ENCODE results near the gene MIOX.
"Not testable (repeated sequence)": the region's sequence is repeated elsewhere in the genome, so short reads cannot be mapped to it uniquely, and the experiment has no call there.

The MIOX gene

DNA sequence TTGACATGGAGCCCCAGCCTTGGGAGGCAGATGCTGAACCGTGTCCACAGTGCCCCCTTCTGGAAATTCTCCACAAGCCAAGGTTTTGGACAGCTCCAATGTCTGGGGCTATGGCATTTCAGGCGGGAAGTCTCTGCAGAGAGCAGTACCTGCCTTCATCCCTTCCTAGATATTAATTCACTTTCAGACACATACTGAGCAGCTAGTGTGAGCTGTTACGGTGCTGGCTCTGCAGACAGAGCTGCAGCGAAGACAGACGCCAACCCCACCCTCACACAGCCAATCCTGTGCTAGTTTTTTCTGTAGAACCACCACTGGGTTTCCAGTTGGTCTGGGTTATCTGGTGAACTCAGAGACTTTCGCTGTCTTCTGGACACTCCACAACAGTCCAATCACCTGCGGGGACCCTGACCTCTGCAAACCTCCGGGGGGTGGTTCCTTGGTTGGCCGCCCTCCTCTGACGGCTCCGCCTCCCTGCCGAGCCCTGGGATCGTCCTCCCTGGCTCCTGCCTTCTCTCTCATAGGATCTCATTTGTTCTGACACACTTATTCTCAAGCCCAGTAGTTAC lies 11.7 kb downstream of the MIOX start:
- DNase-seq, result peak; percentile 81

- no peak for DNase-seq
Measured at GRCh38 chr22:50500452-50500851, 13.8 kb downstream of the MIOX start.

DNA sequence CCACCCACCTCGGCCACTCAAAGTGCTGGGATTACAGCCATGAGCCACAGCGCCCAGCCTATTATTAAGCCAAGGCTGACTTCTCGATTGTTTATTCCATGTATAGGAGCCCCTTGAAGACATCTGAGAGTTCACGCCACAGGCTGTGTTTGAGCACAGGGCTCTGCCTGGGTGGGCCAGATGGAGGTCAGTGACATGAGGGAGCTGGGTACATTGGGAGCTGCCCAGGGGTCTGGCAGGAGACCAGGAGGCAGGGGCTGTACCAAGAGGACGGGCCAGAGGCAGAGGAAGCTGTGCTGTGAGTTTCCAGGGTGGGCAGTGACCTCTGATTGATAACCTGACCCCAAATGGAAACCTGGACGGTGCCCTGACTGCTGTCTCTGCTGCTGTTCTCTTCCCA lies 15.4 kb downstream of the MIOX start:
- no peak for DNase-seq

DNA sequence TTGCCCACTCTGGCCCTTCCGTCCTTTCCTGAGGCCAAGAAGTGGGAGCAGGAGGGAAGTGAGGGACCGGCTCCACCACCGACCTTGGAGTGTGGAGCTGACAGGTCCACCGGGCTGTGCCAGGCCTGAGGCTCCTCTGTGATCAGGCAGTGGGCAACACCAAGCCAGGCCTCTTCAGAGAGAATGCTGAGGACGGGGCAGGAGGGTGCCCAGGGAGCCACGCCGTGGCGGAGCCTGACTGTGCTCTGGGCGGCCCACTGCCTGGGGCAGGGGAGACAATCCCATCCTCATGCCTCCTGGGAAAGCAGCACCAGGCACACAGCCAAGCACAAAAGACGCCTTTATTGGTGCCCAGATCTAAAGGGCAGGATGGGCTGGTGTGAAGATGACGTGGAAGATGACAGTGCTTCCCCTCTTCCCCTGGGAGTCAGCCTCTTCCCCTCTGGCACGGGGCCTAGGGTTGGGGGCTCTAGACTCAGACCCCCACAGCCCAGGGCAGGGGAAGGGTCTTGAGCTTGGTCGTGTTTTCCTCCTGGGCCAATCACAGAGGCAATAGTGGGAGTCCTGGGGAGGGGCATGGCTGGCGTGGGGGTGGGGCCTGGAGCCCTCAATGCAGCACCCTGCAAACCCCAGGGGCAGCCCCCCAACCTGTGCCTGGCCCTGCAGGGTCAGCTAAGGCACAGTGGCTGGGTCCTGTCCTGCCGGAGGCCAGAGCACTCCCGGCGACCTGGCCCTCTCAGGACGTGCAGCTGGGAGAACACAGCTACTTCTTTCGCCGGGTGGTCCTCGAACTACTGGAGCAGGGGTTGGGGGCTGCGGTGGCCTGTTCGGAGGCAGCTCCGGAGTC lies 16.2 kb downstream of the MIOX start:
- DNase-seq, result no peak

GRCh38 chr22:50503475-50504145 lies 17.0 kb downstream of the MIOX start:
- DNase-seq, result no peak

DNA sequence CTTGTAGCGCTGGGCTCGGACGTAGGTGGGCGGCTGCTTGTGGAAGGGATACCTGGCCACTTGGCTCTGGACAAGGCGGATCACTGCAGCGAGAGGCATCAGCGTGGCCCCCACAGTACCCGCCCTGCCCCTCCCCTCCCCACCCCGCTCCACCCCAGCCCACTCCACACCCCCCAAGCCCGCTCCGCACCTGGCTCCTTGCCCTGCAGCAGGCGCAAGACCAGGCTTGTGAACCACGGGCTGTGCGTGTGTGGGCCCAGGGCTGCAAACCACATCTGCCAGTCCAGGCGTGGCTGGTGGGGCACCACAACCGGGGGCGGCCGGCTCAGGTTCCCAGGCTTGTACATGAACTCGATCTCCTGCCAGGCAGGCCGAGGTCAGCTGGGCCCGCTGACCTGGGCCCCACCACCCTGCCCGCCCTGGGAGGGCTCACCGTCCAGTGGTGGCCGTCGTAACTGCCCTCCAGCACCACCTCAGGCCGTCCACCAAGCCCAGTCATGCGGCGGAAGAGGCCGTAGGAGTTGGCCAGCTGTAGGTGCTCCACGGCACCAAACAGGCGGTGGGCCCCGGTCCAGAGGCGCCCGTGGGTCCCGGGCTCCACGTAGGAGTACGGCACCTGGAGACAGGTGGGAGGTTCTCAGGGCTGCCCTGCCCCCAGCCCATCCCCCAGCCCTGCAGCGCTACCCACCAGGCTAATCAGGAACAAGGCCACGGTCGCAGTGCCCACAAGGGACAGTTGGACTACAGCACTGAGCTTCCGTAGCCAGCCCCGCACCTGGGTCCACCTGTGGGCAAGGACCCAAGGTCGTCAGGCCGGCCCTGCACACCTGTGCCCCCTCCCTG lies 17.9 kb downstream of the MIOX start:
- DNase-seq, result no peak

GRCh38 chr22:50505276-50505775 lies 18.7 kb downstream of the MIOX start:
- DNase-seq, result no peak

DNA sequence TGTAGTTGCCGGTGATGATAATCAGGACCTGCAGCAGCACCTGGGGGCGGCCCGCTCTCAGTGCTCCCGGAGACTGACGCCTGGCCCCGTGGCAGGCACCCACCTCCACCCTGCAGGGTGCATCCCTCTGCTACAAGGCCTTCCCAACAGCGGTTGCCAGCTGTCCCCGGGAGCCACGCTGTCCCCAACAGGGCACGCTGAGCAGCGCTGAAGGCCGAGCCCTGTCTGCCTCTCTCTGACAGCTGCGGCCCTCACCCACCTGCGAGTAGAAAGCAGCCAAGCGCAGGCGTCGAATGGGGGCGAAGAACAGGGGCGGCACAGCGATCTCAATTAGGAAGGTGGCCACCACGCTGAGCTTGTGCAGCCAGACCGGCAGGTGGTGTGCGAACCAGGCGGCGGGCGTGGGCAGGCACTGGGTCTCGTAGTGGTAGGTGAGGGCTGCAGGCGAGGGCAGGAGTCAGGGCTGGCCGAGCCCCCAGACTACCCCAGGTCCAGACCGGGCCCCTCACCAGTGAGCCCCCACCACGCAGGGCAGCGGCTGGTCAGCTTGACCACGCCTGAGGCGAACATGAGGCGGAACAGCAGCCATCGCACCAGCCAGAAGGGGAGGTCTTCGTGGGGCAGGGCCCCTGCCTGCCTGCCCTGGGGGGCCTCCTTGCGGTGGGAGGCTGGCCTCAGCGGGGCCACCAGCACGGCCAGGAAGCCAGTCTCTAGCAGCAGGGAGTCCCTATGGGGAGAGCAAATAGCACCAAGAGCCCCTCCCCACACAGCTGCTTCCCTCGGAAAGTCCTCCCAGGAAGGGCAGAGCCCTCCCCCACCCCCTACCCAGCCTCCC lies 19.3 kb downstream of the MIOX start:
- DNase-seq, result no peak

DNA sequence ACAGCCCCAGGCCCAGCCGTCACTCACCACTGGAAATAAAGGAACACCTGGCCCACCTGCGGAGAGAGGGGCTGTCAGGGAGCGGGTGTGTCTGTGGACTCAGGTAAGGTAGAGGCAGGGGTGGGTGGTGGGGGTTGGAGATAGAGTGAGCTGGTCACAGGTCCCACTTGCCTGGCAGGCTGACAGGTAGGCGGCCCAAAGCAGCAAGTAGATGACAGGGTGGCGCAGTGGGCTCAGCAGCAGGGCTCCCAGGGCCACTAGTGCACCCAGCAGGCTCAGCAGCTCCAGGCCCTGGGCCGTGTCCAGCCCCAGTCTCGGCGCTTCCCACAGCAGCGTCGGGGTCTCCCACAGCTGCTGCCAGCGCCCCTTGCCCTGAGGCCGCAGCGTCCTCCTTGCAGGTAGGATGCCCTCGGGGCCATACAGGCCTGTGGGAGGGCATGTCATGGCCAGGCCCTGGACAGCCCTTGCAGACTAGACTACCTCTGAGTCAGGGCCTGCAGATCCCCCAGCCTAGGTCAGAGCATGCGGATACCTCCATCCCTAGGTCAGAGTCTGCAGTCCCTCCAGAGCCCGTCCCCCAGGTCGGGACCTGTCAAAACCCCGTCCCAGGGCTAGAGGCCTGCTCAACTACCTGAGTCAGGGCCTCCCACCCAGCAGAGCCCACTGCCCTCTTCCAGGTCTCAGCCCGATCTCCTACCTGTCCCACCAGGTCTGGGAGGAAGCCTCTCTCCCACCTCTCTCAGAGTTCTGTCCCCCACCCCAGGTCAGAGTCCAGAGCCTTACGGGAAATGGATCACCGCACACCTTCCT lies 20.2 kb downstream of the MIOX start:
- DNase-seq, result peak; percentile 13

- no peak for DNase-seq
Measured at GRCh38 chr22:50507421-50507990, 20.8 kb downstream of the MIOX start, which contains the start of gene LMF2. LMF2 (minus strand) TSS chr22:50507702; CDS start chr22:50507675, 27 bp downstream.

DNA sequence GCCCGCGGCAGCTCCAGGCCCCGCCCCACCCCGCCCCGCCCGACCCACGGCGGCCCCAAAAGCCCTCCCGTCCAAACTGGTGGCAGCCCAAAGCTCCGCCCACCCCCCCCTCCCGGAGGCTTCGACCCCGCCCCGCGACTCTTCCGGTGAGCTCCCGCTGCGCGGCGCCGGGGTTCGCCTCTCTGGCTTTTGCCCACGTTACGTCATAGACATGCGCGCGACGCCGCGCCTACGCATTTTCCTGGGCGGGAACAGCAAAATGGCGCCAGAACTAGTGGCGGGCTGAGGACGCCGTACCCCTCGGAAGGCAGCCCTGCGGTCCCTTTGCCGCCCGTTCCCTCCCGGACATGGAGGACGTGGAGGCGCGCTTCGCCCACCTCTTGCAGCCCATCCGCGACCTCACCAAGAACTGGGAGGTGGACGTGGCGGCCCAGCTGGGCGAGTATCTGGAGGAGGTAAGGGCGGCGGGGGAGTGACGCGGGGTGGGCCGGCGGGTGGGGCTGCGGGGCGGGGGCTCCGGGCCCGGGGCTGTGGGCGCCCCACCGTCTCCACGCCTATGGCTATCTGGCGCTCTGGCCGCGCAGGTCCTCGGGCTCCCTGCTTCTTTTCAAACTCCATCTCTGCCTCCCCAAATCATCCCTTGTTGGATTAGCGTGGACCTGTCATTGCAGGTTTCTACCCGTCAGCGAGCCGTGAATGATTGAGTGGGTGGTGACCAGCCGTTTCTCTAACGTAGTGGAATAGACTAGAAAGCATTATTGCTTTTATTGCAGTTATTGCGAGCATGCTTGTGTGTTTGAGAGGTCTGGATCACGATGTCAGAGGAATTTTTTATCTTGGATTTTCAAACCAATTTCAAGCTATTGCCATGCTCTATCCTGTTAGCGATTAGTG lies 21.6 kb downstream of the MIOX start, which contains the start of gene NCAPH2:
Gene NCAPH2, plus strand, starts transcription at position 234 of the 894 bp plus-strand sequence. Its CDS starts 114 bp downstream, at position 348.
- DNase-seq, result peak; percentile 99

DNA sequence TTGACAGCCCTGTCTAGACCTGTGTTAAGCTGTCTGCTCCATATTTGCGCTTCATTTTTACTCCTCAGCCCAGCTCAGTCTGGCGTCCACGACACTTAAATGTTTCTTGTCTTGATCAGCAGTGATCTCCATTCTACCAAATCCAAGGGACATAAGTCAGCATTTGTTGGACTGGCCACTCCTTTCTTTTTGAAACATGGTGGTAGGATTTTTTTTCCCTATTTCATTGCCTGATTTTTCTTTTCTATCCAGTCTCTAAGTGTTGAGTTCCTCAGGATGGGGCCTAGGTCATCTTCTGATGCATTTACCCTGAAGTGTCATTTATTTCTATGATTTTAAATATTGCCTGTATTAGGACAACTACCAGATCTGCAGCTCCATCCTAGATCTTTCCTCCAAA lies 22.2 kb downstream of the MIOX start:
- no peak for DNase-seq

DNA sequence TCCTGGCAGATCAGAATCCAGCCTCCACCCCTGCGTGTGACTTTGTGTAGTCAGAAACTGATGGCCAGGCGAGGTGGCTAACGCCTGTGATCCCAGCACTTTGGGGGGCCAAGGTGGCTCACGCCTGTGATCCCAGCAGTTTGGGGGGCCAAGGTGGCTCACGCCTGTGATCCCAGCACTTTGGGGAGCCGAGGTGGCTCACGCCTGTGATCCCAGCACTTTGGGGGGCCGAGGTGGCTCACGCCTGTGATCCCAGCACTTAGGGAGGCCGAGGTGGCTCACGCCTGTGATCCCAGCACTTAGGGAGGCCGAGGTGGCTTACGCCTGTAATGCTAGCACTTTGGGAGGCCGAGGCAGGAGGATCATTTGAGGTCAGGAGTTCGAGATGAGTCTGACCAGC lies 26.5 kb downstream of the MIOX start:
- DNase-seq, result no peak

DNA sequence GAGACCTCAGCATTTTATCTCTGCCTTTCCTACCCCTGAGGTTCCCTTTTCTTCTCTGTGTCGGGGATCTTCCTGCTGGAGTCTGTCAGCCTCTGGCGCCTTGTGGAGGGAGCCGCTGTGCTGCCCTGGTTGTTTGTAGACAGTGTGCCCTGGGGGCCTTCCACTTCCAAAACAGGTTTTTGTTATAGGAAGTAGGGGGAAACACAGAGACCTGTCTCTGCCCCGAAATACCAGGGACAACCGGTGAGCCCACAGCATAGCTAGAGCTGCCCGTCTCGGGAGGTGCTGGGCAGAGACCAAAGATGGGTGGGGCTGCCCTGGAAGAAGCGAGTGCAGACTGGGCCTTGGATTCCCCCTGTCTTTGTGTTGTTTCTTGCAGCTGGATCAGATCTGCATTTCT lies 29.4 kb downstream of the MIOX start:
- DNase-seq, result no peak

- no peak for DNase-seq
Measured at GRCh38 chr22:50516891-50517290, 30.2 kb downstream of the MIOX start.

DNA sequence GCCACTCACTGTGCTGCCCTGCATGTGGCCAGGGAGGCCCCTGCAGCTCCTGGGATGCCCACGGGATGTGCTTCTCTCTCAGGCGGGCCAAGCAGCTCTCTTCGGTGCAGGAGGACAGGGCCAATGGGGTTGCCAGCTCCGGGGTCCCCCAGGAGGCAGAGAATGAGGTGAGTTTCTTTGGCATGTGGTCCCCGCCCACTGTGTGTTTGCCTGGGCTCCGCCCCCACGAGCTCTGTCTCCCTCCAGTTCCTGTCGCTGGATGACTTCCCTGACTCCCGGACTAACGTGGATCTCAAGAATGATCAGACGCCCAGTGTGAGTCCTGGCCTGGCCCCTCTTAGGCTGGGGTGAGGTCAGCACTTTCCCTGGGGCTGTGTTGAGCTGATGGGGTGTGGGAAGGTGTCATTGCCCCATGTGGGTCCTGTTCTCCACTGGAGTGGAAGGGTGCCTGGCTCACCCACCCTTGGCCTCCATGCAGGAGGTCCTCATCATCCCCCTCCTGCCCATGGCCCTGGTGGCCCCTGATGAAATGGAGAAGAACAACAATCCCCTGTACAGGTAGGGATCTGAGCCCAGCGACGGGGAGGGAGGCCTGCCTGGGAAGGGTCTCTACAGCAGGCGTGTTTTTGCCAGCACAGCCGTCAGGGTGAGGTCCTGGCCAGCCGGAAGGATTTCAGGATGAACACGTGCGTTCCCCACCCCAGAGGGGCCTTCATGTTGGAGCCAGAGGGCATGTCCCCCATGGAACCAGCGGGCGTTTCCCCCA lies 31.0 kb downstream of the MIOX start:
- no peak for DNase-seq

DNA sequence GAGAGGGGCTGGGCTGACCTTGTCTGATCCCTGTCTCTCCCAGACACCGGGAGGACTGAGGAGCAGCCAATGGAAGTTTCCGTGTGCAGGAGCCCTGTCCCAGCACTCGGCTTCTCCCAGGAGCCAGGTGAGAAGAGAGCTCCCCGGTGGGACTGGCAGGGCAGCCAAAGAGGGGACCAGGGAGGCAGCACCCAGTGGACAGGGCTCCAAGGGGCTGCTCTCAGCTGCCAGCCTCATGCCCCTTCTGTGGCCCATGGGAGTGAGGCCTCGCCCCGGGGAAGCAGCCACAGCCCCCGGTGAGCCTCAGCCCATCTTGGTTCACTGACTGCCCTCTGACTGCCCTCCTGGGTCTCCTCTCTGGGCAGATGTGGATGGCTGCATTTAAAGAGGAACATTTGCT lies 31.9 kb downstream of the MIOX start:
- no peak for DNase-seq

DNA sequence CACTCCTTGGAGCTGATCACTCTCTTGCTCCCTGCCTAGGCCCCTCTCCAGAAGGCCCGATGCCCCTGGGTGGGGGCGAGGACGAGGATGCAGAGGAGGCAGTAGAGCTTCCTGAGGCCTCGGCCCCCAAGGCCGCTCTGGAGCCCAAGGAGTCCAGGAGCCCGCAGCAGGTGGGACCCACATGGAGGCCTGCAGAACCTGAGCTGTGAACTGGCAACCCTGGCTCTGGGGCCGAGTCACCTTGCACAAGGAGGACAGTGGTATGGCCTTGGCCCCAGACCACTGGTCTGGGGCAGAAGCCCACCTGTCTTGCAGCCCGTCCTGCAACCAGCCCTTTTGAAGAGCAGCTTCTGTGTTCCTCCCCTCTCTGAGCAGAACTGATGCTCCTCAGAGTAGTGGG lies 32.5 kb downstream of the MIOX start:
- no peak for DNase-seq

DNA sequence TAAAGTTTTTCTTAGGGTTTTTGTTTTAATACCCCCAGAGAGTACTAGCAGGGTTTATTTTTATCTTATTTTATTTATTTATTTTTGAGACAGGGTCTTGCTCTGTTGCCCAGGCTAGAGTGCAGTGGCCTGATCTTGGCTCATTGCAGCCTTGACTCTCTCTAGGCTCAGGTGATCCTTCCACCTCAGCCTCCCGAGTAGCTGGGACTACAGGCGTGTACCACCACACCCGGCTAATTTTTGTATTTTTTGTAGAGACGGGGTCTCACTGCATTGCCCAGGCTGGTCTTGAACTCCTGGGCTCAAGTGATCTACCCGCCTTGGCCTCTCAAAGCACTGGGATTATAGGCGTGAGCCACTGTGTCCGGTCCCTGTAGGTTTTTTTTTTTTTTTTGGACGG lies 33.5 kb downstream of the MIOX start:
- not testable (repeated sequence) for DNase-seq

All from eye (tissue), 1 donor.